GM21723 (cell line): ENCODE measurements around the gene KRT78.

ENCODE experiments used
- ATAC-seq: cut with Tn5 transposase; IDR thresholded peaks from one replicate; pipeline ENCODE4 v1.9.1; 2021; ENCODE audit warnings: mild to moderate bottlenecking, moderate library complexity; ENCODE audit not compliant: unreplicated experiment

KRT78 gene

GRCh38 chr12:52826611-52827498, 21.9 kb downstream of the KRT78 start:
- no peak for ATAC-seq

- ATAC-seq = no peak
These were observed 22.8 kb downstream of the KRT78 start for GRCh38 chr12:52825961-52826360.

GRCh38 chr12:52824741-52825410, 23.9 kb downstream of the KRT78 start:
- ATAC-seq = no peak

- no peak for ATAC-seq
These were observed 24.9 kb downstream of the KRT78 start for GRCh38 chr12:52823761-52824450.

GRCh38 chr12:52822771-52823510, 25.9 kb downstream of the KRT78 start:
- ATAC-seq = no peak

- ATAC-seq = no peak
These were observed 26.8 kb downstream of the KRT78 start for GRCh38 chr12:52821826-52822660.

GRCh38 chr12:52821071-52821730, 27.6 kb downstream of the KRT78 start:
- no peak for ATAC-seq

GRCh38 chr12:52820521-52820920, 28.3 kb downstream of the KRT78 start:
- ATAC-seq = no peak

GRCh38 chr12:52819731-52820510, 28.9 kb downstream of the KRT78 start:
- ATAC-seq = no peak

- no peak for ATAC-seq
These were observed 29.8 kb downstream of the KRT78 start for GRCh38 chr12:52818887-52819420.

- ATAC-seq = no peak
These were observed 30.4 kb downstream of the KRT78 start for GRCh38 chr12:52818388-52818787.

GRCh38 chr12:52817699-52818238, 31.0 kb downstream of the KRT78 start:
- no peak for ATAC-seq

- no peak for ATAC-seq
These were observed 31.6 kb downstream of the KRT78 start for GRCh38 chr12:52817003-52817698.

GRCh38 chr12:52815676-52816588, 32.9 kb downstream of the KRT78 start:
- ATAC-seq = no peak

- ATAC-seq = no peak
These were observed 33.6 kb downstream of the KRT78 start for GRCh38 chr12:52815161-52815560.

GRCh38 chr12:52814710-52815155, 34.1 kb downstream of the KRT78 start:
- no peak for ATAC-seq
